RWPE2 (cell line): ENCODE measurements around the gene GRIFIN.

ENCODE experiments used
- ATAC-seq: fragments of 200-7000 bp; cut with Tn5 transposase; 3 replicates; pipeline ENCODE4 v1.9.1; 2021; ENCODE audit warnings: low read depth
- DNase-seq: peaks from one replicate; pipeline ENCODE4 v3.0.0-alpha.2; 2020; ENCODE audit warnings: low spot score
- H3K27ac ChIP-seq: fragments of 450-650 bp; 2 replicates; pipeline ENCODE4 v1.5.1; 2017; ENCODE audit warnings: mild to moderate bottlenecking; ENCODE audit not compliant: poor library complexity, severe bottlenecking
- H3K27me3 ChIP-seq: fragments of 250-450 bp; sonication (Bioruptor Pico); 2 replicates; pipeline ENCODE4 v1.5.1; 2021; ENCODE audit warnings: mild to moderate bottlenecking, moderate library complexity; ENCODE audit not compliant: insufficient read depth, poor library complexity, severe bottlenecking
- H3K36me3 ChIP-seq: fragments of 250-450 bp; sonication (Bioruptor Pico); 2 replicates; pipeline ENCODE4 v1.5.1; 2020; ENCODE audit warnings: low read depth, mild to moderate bottlenecking, moderate library complexity
- H3K4me1 ChIP-seq: fragments of 250-450 bp; sonication (Bioruptor Pico); 2 replicates; pipeline ENCODE4 v1.5.1; 2021; ENCODE audit warnings: mild to moderate bottlenecking, moderate library complexity; ENCODE audit not compliant: insufficient read depth, poor library complexity, severe bottlenecking
- H3K4me3 ChIP-seq: fragments of 250-450 bp; sonication (Bioruptor Pico); 2 replicates; pipeline ENCODE4 v1.5.1; 2021; ENCODE audit warnings: mild to moderate bottlenecking, moderate library complexity; ENCODE audit not compliant: severe bottlenecking
- H3K9me3 ChIP-seq: fragments of 250-450 bp; sonication (Bioruptor Pico); 2 replicates; pipeline ENCODE4 v1.5.1; 2021; ENCODE audit warnings: mild to moderate bottlenecking, moderate library complexity; ENCODE audit not compliant: severe bottlenecking
- CTCF ChIP-seq: fragments of 450-650 bp; IDR thresholded peaks from one replicate; pipeline ENCODE4 v1.5.1; 2017; ENCODE audit warnings: mild to moderate bottlenecking, moderate library complexity; ENCODE audit not compliant: poor library complexity, severe bottlenecking

GRIFIN gene

DNA sequence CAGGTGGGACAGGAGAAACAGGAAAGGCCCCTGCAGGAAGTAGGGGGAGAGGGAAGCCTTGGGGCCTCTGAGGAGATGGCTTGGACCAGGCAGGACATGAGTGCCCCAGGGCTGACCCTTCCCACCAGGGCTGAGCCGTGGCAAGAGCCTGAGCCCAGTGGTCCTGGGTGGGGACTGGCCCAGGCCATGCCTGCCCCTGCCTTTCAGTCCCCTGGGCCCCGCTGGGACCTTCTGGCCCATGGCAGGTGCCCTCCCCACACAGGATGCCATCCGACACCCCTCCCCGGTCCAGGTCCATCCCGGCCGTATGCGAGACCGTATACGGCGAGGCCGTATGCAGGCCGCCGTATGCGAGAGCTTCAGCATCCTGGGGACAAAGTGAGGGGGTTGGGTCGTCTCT is 2.0 kb downstream of the GRIFIN start:
- Histone ChIP-seq H3K4me3 (no peak overlapping the region), H3K36me3 (no peaks in the 10 kb centered on the region), H3K27ac (no peak overlapping the region), H3K9me3 (no peaks in the 10 kb centered on the region), H3K4me1 (peaks cover 11% of the 10 kb centered on the region), H3K27me3 (no peaks in the 10 kb centered on the region)
- no peak for ATAC-seq
- TF ChIP-seq CTCF, result no peak
- peak; percentile 56 for DNase-seq

- TF ChIP-seq CTCF, result no peak
- no peak overlapping the region for H3K27ac ChIP-seq
- no peaks in the 10 kb centered on the region for H3K27me3 ChIP-seq
- no peak overlapping the region for H3K4me3 ChIP-seq
- ATAC-seq (no peak), DNase-seq (no peak)
- H3K9me3 ChIP-seq, result no peaks in the 10 kb centered on the region
- peaks cover 11% of the 10 kb centered on the region for H3K4me1 ChIP-seq
- H3K36me3 ChIP-seq, result no peaks in the 10 kb centered on the region
Measured at GRCh38 chr7:2473496-2474180, 2.6 kb downstream of the GRIFIN start.

- H3K4me1 ChIP-seq, result peaks cover 11% of the 10 kb centered on the region
- H3K9me3 ChIP-seq, result no peaks in the 10 kb centered on the region
- no peak overlapping the region for H3K27ac ChIP-seq
- no peak for TF ChIP-seq CTCF
- no peaks in the 10 kb centered on the region for H3K27me3 ChIP-seq
- H3K4me3 ChIP-seq, result no peak overlapping the region
- H3K36me3 ChIP-seq, result no peaks in the 10 kb centered on the region
- ATAC-seq (no peak), DNase-seq (no peak)
Measured at GRCh38 chr7:2472739-2473138, 3.5 kb downstream of the GRIFIN start.

- no peak for TF ChIP-seq CTCF
- peak overlapping the region; percentile 63 for H3K27ac ChIP-seq
- ATAC-seq, result peak; percentile 73
- no peaks in the 10 kb centered on the region for H3K36me3 ChIP-seq
- DNase-seq, result peak; percentile 76
- H3K4me1 ChIP-seq, result peaks cover 11% of the 10 kb centered on the region
- H3K4me3 ChIP-seq, result no peak overlapping the region
- no peaks in the 10 kb centered on the region for H3K27me3 ChIP-seq
- no peaks in the 10 kb centered on the region for H3K9me3 ChIP-seq
Measured at GRCh38 chr7:2471396-2471795, 4.8 kb downstream of the GRIFIN start.

DNA sequence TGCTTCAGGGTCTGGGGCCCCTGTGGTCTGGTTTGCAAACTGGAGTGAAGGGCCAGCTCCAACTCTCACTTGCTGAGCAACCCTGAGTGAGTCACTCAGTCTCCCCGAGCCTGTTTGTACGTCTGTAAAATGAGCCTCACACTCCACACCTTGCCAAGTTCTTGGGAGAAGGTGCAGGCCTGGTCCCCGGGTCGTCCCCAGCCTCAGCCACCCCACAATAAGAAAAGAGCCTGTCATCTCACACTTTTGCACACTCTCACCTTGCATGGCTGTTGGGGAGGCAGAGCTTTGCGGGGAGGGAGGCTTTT is 5.2 kb downstream of the GRIFIN start:
- ATAC-seq (peak; percentile 88), DNase-seq (peak; percentile 71)
- TF ChIP-seq CTCF, result no peak

More for the DNA sequence above, 5.2 kb downstream of the GRIFIN start:
- Histone ChIP-seq H3K27me3 (no peaks in the 10 kb centered on the region), H3K36me3 (no peaks in the 10 kb centered on the region), H3K4me1 (peaks cover 11% of the 10 kb centered on the region), H3K27ac (peak overlapping the region; percentile 63), H3K4me3 (no peak overlapping the region), H3K9me3 (no peaks in the 10 kb centered on the region)
